Measurements from ENCODE around the gene TSC1.

The TSC1 gene

GRCh38 chr9:132864277-132864676 is 80.1 kb downstream of the TSC1 start:
- no peaks in the 10 kb centered on the region for H3K27me3 ChIP-seq (ENCODE audit: control insufficient read depth, insufficient read depth, low read length)
- no peak overlapping the region for H3K9ac ChIP-seq (ENCODE audit: low read depth, low read length)

GRCh38 chr9:132863096-132863495 is 81.3 kb downstream of the TSC1 start:
- Histone ChIP-seq H3K4me1 (ENCODE audit: control insufficient read depth, insufficient read depth, low read length) (no peaks in the 10 kb centered on the region), H3K9ac (ENCODE audit: low read depth, low read length) (no peak overlapping the region), H3K36me3 (ENCODE audit: control insufficient read depth, insufficient read depth, low read length) (no peaks in the 10 kb centered on the region), H3K9me3 (ENCODE audit: control insufficient read depth, insufficient read depth, low read length) (no peaks in the 10 kb centered on the region), H3K4me3 (ENCODE audit: low read depth, low read length) (no peak overlapping the region), H3K27me3 (ENCODE audit: control insufficient read depth, insufficient read depth, low read length) (no peaks in the 10 kb centered on the region)

More at GRCh38 chr9:132864277-132864676, 80.1 kb downstream of the TSC1 start:
- no peaks in the 10 kb centered on the region for H3K36me3 ChIP-seq (ENCODE audit: control insufficient read depth, insufficient read depth, low read length)
- no peak overlapping the region for H3K4me3 ChIP-seq (ENCODE audit: low read depth, low read length)
- H3K4me1 ChIP-seq (ENCODE audit: control insufficient read depth, insufficient read depth, low read length): no peaks in the 10 kb centered on the region
- H3K9me3 ChIP-seq (ENCODE audit: control insufficient read depth, insufficient read depth, low read length): no peaks in the 10 kb centered on the region

DNA sequence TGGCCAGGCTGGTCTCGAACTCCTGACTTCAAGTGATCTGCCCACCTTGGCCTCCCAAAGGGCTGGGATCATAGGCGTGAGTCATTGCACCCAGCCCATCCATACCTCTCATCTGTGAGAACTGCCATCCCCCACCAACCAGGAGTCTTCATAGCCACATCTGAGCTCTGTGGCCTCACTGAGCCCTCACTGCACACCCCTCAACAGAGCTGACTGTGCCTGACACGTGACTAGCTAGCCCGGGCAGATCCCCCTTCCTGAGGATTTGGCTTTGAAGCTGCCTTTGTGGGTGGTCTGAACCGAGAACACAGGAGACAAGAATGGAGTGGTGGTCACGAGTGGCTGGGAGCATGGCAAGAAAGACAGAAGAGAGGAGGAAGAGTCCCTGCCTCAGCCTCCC is 81.9 kb downstream of the TSC1 start:
- Histone ChIP-seq H3K36me3 (ENCODE audit: control insufficient read depth, insufficient read depth, low read length) (no peaks in the 10 kb centered on the region), H3K4me3 (ENCODE audit: low read depth, low read length) (no peak overlapping the region), H3K9me3 (ENCODE audit: control insufficient read depth, insufficient read depth, low read length) (no peaks in the 10 kb centered on the region), H3K9ac (ENCODE audit: low read depth, low read length) (no peak overlapping the region), H3K27me3 (ENCODE audit: control insufficient read depth, insufficient read depth, low read length) (no peaks in the 10 kb centered on the region), H3K4me1 (ENCODE audit: control insufficient read depth, insufficient read depth, low read length) (no peaks in the 10 kb centered on the region)

DNA sequence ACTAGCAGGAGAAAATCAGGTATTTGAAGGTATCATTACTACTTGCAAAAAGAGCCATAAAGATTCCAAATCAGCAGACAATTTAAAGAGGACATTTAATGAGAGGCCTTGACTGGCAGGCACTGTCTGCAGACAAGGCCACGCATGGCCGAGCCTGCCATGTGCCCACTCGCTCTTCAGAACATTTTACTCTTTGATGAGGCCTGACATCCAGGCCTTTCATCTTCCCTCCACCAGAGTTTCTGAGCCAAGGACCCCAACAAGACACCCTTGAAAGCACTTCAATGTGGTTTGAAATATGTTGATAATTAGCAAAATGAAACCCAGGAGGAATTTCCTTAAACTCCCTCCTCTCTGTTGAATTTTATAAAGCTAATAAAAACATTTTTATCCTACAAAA is 82.8 kb downstream of the TSC1 start:
- Histone ChIP-seq H3K9me3 (ENCODE audit: control insufficient read depth, insufficient read depth, low read length) (no peaks in the 10 kb centered on the region), H3K4me1 (ENCODE audit: control insufficient read depth, insufficient read depth, low read length) (no peaks in the 10 kb centered on the region), H3K9ac (ENCODE audit: low read depth, low read length) (no peak overlapping the region), H3K36me3 (ENCODE audit: control insufficient read depth, insufficient read depth, low read length) (no peaks in the 10 kb centered on the region), H3K27me3 (ENCODE audit: control insufficient read depth, insufficient read depth, low read length) (no peaks in the 10 kb centered on the region), H3K4me3 (ENCODE audit: low read depth, low read length) (no peak overlapping the region)

DNA sequence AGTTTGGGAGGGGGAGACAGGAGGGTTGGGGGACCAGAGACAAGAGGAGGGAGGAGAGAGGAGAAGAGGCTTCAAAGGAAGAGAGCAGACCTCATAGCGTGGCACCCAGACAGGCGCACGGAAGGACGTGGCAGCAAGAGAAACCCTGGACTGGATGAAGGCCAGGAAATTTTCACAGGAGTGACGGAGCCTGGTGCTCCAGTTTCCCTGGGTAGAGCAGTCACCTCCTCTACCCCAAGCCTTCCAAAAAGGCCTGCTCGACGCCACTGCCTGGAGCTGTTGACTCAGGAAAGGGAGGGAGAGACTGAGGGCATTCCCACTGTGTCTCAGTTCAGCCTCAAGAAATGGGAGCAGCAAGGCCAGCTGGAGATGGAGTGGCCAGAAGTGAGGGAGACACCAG is 85.7 kb downstream of the TSC1 start:
- no peaks in the 10 kb centered on the region for H3K36me3 ChIP-seq (ENCODE audit: control insufficient read depth, insufficient read depth, low read length)
- H3K4me3 ChIP-seq (ENCODE audit: low read depth, low read length): no peak overlapping the region
- H3K9ac ChIP-seq (ENCODE audit: low read depth, low read length): no peak overlapping the region
- no peaks in the 10 kb centered on the region for H3K27me3 ChIP-seq (ENCODE audit: control insufficient read depth, insufficient read depth, low read length)
- no peaks in the 10 kb centered on the region for H3K9me3 ChIP-seq (ENCODE audit: control insufficient read depth, insufficient read depth, low read length)
- no peaks in the 10 kb centered on the region for H3K4me1 ChIP-seq (ENCODE audit: control insufficient read depth, insufficient read depth, low read length)

DNA sequence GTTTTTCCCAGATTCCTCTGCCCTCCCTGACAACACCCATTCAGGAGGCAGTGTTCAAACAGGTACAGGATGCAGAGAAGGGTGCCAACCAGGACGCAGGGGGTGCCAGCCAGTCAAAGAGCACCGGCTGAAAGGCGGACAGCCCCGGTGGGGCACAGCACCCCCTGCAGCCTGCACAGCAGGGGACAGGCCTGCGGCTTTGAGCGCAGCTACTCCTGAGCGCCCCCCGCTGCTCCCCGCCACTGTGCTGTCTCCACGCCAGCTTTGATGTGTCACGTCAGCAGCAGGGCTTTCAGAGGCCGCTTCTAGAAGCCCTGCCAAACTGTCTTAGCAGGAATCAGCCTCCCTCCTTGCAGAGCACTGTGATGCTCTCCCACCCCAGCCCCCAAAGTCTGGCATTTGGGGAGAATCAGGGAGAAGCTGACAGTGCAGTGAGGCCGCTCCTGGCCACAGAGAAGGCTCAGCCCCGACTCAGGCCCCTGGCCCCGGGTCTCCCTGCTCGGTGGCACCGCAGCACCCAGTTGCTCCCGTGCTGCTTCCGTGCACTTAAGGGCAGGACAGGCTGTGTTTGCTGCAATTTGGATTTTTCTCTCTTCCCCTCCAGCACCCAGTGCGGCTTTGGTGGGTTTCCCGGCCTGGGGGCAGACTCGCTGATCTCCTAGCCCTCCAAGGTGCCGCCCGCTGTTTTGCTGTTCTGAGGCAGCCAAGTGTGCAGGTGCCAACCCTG is 86.6 kb downstream of the TSC1 start:
- H3K36me3 ChIP-seq (ENCODE audit: control insufficient read depth, insufficient read depth, low read length): no peaks in the 10 kb centered on the region
- H3K4me3 ChIP-seq (ENCODE audit: low read depth, low read length): no peak overlapping the region
- H3K4me1 ChIP-seq (ENCODE audit: control insufficient read depth, insufficient read depth, low read length): no peaks in the 10 kb centered on the region
- H3K27me3 ChIP-seq (ENCODE audit: control insufficient read depth, insufficient read depth, low read length): no peaks in the 10 kb centered on the region
- H3K9me3 ChIP-seq (ENCODE audit: control insufficient read depth, insufficient read depth, low read length): no peaks in the 10 kb centered on the region
- H3K9ac ChIP-seq (ENCODE audit: low read depth, low read length): no peak overlapping the region

- H3K27me3 ChIP-seq (ENCODE audit: control insufficient read depth, insufficient read depth, low read length): no peaks in the 10 kb centered on the region
- H3K9me3 ChIP-seq (ENCODE audit: control insufficient read depth, insufficient read depth, low read length): no peaks in the 10 kb centered on the region
- no peaks in the 10 kb centered on the region for H3K4me1 ChIP-seq (ENCODE audit: control insufficient read depth, insufficient read depth, low read length)
- H3K9ac ChIP-seq (ENCODE audit: low read depth, low read length): no peak overlapping the region
- no peak overlapping the region for H3K4me3 ChIP-seq (ENCODE audit: low read depth, low read length)
- H3K36me3 ChIP-seq (ENCODE audit: control insufficient read depth, insufficient read depth, low read length): no peaks in the 10 kb centered on the region
Observed at GRCh38 chr9:132857031-132857430, 87.4 kb downstream of the TSC1 start.

DNA sequence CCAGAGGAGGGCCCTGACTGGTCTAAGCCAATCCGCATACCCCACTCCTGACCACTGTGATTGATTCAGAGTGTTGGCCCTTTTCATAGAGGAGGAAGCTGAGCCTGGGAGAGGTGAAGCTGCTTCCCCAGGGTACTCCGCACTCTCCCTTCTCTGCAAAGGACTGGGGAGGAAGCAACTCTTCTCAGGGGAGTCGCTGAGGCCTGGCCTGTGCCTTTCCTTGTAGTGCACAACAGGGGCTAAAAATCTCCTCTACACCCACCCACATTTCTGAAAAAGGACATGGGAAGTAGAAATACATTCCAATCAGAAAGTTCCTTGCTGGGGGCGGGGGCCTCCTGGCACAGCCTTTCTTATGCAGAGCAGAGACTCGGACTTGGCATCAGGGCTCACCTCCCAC is 88.5 kb downstream of the TSC1 start:
- no peak overlapping the region for H3K9ac ChIP-seq (ENCODE audit: low read depth, low read length)
- no peaks in the 10 kb centered on the region for H3K4me1 ChIP-seq (ENCODE audit: control insufficient read depth, insufficient read depth, low read length)
- H3K9me3 ChIP-seq (ENCODE audit: control insufficient read depth, insufficient read depth, low read length): no peaks in the 10 kb centered on the region
- no peaks in the 10 kb centered on the region for H3K36me3 ChIP-seq (ENCODE audit: control insufficient read depth, insufficient read depth, low read length)
- no peak overlapping the region for H3K4me3 ChIP-seq (ENCODE audit: low read depth, low read length)
- no peaks in the 10 kb centered on the region for H3K27me3 ChIP-seq (ENCODE audit: control insufficient read depth, insufficient read depth, low read length)

- H3K9me3 ChIP-seq (ENCODE audit: control insufficient read depth, insufficient read depth, low read length): no peaks in the 10 kb centered on the region
- no peak overlapping the region for H3K4me3 ChIP-seq (ENCODE audit: low read depth, low read length)
- no peaks in the 10 kb centered on the region for H3K4me1 ChIP-seq (ENCODE audit: control insufficient read depth, insufficient read depth, low read length)
- H3K27me3 ChIP-seq (ENCODE audit: control insufficient read depth, insufficient read depth, low read length): no peaks in the 10 kb centered on the region
- no peaks in the 10 kb centered on the region for H3K36me3 ChIP-seq (ENCODE audit: control insufficient read depth, insufficient read depth, low read length)
- no peak overlapping the region for H3K9ac ChIP-seq (ENCODE audit: low read depth, low read length)
Observed at GRCh38 chr9:132854832-132855231, 89.6 kb downstream of the TSC1 start.

GRCh38 chr9:132853482-132853881 is 90.9 kb downstream of the TSC1 start:
- Histone ChIP-seq H3K9me3 (ENCODE audit: control insufficient read depth, insufficient read depth, low read length) (no peaks in the 10 kb centered on the region), H3K36me3 (ENCODE audit: control insufficient read depth, insufficient read depth, low read length) (no peaks in the 10 kb centered on the region), H3K27me3 (ENCODE audit: control insufficient read depth, insufficient read depth, low read length) (no peaks in the 10 kb centered on the region), H3K4me1 (ENCODE audit: control insufficient read depth, insufficient read depth, low read length) (no peaks in the 10 kb centered on the region), H3K9ac (ENCODE audit: low read depth, low read length) (no peak overlapping the region), H3K4me3 (ENCODE audit: low read depth, low read length) (no peak overlapping the region)

- Histone ChIP-seq H3K4me1 (ENCODE audit: control insufficient read depth, insufficient read depth, low read length) (no peaks in the 10 kb centered on the region), H3K4me3 (ENCODE audit: low read depth, low read length) (no peak overlapping the region), H3K27me3 (ENCODE audit: control insufficient read depth, insufficient read depth, low read length) (no peaks in the 10 kb centered on the region), H3K36me3 (ENCODE audit: control insufficient read depth, insufficient read depth, low read length) (no peaks in the 10 kb centered on the region), H3K9ac (ENCODE audit: low read depth, low read length) (no peak overlapping the region), H3K9me3 (ENCODE audit: control insufficient read depth, insufficient read depth, low read length) (no peaks in the 10 kb centered on the region)
Observed at GRCh38 chr9:132849185-132849706, 95.2 kb downstream of the TSC1 start.

DNA sequence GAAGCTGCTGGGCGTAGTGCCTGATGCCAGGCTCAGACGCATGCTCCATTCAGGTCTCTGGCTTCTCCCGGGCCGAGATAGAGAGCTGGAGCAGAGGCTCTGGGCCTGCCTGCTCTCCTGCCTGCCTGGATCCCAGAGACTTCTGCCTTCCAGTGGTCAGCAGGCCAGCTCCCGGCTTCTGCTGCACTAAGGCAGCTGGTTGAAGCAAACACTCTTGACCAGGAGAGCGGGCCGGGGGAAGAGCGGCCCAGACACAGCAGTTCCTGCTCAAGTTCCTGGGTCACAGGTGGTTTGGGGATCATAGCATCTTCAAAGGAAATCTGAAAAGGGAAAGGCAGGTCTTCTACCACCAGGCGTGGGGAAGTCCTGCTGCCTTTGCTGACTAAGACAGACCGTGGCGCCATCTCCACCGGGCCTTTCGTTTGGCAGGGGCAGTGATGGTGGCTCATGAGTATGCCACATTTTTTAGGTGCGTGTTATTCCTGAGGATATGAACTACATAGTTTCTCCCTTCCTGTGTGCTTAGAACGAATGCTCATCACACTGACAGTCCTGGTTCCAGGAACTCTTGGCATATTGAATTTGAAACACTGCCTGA is 97.4 kb downstream of the TSC1 start:
- Histone ChIP-seq H3K9me3 (ENCODE audit: control insufficient read depth, insufficient read depth, low read length) (no peaks in the 10 kb centered on the region), H3K4me1 (ENCODE audit: control insufficient read depth, insufficient read depth, low read length) (no peaks in the 10 kb centered on the region), H3K9ac (ENCODE audit: low read depth, low read length) (no peak overlapping the region), H3K27me3 (ENCODE audit: control insufficient read depth, insufficient read depth, low read length) (no peaks in the 10 kb centered on the region), H3K4me3 (ENCODE audit: low read depth, low read length) (no peak overlapping the region), H3K36me3 (ENCODE audit: control insufficient read depth, insufficient read depth, low read length) (no peaks in the 10 kb centered on the region)
